ENCODE results near the gene PNKP. TPM values are rescaled to one million over a fixed set of nuclear protein-coding genes. Genes with fewer than 3 reads are reported as not detected.

Gene PNKP
- total RNA-seq, 4 donors from 2014 or later: 33.9 to 69.7 (median 50.2) TPM

DNA sequence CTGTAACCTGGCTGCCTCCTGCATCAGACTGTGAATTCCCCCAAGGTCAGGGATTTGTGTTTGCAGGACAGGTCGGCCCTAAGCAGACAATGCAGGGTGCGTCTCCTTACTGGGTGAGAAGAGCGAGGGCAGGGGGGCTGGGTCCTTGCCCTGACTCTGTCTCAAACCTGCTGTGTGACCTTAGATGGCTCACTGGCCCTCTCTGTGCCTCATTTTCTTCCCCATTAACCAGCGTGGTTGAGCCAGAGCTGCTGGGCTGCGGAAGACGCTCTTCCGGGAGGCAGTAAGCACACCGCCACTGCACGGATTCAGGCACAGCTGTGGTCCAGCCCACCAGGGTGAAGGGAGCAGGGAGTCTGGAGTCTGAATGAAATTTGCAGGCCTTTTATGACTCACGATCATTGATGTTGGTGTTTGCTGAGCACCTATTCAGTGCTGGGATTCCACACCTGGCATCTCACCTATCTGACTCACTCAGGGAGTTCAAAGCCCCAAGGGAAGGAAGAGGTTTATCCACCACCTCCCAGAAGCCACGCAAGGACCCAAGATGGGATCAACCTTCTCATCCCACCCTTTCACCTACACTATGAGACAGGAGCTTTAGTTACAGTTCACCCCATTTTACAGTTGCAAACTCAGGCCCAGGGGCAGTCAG lies 7.3 kb upstream of the PNKP start:
- DNase-seq (ENCODE audit: low spot score) (no peak), ATAC-seq (ENCODE audit: low FRiP score) (no peak)
- TF ChIP-seq CTCF (IDR thresholded peaks at IDR 0.05): no peak

DNA sequence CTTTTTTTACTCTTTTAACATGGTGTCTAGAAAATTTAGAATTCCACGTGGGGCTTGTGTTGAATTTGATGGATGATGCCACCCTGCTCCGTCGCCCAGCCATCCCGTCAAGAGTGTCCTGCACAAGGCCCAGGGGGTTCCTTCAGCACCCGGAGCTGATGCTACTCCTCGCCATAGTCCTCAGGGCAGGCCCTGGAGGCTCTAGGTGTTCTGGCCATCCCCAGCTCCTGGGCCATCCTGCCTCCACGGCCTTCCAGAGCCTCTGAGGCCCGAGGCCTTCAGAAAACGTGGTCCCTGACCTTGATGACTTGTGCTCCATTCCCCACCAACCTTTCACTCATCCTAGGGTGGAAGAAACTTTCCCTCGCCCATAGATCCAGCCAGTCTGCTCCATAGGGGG lies 6.5 kb upstream of the PNKP start:
- TF ChIP-seq CTCF (IDR thresholded peaks at IDR 0.05): no peak
- DNase-seq (ENCODE audit: low spot score): no peak
- no peak for ATAC-seq (ENCODE audit: low FRiP score)

- no peak for TF ChIP-seq CTCF (IDR thresholded peaks at IDR 0.05)
Measured at GRCh38 chr19:49873129-49873521, 5.7 kb upstream of the PNKP start.

GRCh38 chr19:49872245-49873128 lies 5.1 kb upstream of the PNKP start:
- ATAC-seq (ENCODE audit: low FRiP score) (no peak), DNase-seq (ENCODE audit: low spot score) (no peak)
- no peak for TF ChIP-seq CTCF (IDR thresholded peaks at IDR 0.05)

More at GRCh38 chr19:49873129-49873521, 5.7 kb upstream of the PNKP start:
- ATAC-seq (ENCODE audit: low FRiP score): no peak
- no peak for DNase-seq (ENCODE audit: low spot score)

DNA sequence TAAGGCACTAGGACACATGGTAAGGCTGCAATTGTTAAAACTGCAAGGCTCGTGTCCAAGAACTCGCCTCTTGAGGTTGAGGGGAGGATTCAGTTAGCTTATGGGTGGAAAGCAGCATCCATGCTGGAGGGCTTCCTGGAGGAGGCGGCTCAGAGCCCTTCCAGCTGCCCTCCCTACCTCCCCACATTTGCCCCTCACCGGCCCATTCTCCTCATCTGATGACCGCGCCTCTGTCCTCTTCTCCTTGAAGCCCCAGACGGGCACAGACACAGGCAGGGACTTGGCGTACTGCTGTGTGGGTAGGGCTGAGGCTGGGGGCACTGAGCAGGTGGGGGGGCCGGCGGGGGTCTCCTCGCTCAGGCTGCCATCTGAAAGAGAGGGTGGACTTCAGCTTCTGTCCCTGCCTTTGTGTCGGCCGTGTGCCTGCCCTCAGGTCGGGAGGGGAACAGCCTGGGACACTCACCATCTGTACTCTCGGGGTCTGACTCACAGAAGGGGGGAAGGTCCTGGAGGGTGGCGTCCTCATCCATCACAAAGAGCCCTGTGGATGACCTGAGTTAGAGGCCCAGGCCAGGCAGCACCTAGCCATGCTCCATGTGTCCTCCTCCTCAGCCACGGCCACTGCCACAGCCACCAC lies 4.1 kb upstream of the PNKP start:
- TF ChIP-seq CTCF (IDR thresholded peaks at IDR 0.05): no peak
- ATAC-seq (ENCODE audit: low FRiP score): no peak
- no peak for DNase-seq (ENCODE audit: low spot score)

DNA sequence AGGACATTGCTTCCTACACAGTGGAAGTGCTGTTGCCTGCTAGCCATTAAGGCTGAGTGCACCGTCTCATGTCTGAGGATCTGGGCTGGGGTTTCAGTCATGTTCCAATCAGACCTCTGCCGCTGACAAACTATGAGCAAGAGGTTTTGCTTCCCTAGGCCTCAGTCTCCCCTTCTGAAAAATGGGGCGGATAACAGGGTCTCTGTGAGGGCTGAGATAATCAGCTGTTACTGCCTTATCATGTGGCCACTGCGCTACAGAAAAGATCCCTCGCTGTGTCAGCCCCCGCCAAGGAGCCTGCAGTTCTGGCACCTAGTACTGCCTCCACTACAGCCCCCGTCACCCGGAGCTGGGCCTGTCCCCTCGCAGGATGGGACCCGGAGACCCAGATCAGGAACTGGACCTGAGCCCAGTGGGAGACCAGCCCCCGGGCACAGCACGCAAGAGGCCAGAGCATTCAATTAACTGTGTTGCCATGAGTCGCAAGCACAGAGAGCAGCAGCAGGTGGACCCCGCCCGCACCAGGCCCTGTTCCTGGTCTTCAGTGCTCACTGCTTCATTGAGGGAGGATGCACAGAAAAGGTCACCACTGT lies 3.0 kb upstream of the PNKP start:
- no peak for TF ChIP-seq CTCF (IDR thresholded peaks at IDR 0.05)
- DNase-seq (ENCODE audit: low spot score) (no peak), ATAC-seq (ENCODE audit: low FRiP score) (no peak)
